Gastrocnemius medialis (tissue), 4 donors: ENCODE data around the gene TCHP.

ENCODE experiments used
- CTCF ChIP-seq, 5 experiments: fragments of 450-650 bp in 3 of 5; fragments of 200-600 bp in 2 of 5; sonication (generic) in 2 of 5; IDR thresholded peaks in 4 of 5; conservative IDR thresholded peaks in 1 of 5; 1 replicate in 4 of 5; 2 replicates in 1 of 5; pipeline ENCODE4 v1.5.1; 2016 to 2019; ENCODE audit warnings: antibody characterized with exemption in 5 of 5, mild to moderate bottlenecking in 3 of 5, moderate library complexity in 3 of 5
- POLR2A ChIP-seq, 2 donors: fragments of 450-650 bp; IDR thresholded peaks; one replicate each; pipeline ENCODE4 v1.6.1; 2017; ENCODE audit warnings: antibody characterized with exemption in 2 of 2, mild to moderate bottlenecking in 2 of 2, moderate library complexity in 2 of 2

GRCh38 chr12:109949089-109949488 is 49.0 kb downstream of the TCHP start:
- TF ChIP-seq CTCF (IDR thresholded peaks at IDR 0.05 in 4 of 5, conservative IDR thresholded peaks at IDR 0.05 in 1 of 5) (no peak), POLR2A (IDR thresholded peaks at IDR 0.05) (no peak)
